Measurements from ENCODE around the gene ZSCAN21.

DNA sequence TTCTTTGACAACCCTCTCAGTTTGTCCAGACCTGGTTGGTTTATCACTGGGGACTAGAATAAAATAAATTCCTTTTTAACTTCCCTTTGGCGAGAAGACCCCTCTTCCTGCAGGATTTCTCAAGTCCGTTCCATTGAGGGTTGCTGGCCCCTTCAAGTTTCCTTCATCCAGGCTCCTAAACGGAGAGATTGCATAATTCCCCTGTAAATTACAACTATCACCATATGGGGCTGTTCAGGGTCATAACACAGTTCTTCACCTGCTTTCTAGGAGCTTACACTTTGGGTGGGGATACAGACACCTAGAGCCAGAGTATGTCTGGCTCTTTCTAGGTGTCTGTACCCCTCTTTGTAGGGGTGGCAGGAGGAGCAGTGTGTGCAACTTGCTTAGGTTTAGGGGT lies 35.9 kb downstream of the ZSCAN21 start:
- TF ChIP-seq PATZ1 (CRISPR knock-in tag; IDR thresholded peaks at IDR 0.05; ENCODE audit: borderline replicate concordance) (no peak), ARNTL (CRISPR knock-in tag; IDR thresholded peaks at IDR 0.05; ENCODE audit: borderline replicate concordance, low read depth) (no peak)
